Kidney epithelial cell (primary cell): ENCODE measurements around the gene CENPP. TPM values are rescaled to one million over a fixed set of nuclear protein-coding genes. Genes with fewer than 3 reads are reported as not detected.
"Not testable (repeated sequence)": the region's sequence is repeated elsewhere in the genome, so short reads cannot be mapped to it uniquely, and the experiment has no call there.

Experiments used
- DNase-seq: peaks from one replicate; pipeline ENCODE4 v3.0.0-alpha.2; 2010; ENCODE audit warnings: low read depth
- H3K27me3 ChIP-seq: 2 replicates; pipeline ENCODE4 v1.6.0; 2011; ENCODE audit warnings: low read length; ENCODE audit not compliant: control insufficient read depth, insufficient read depth
- H3K36me3 ChIP-seq: 2 replicates; pipeline ENCODE4 v1.5.1; 2011; ENCODE audit warnings: low read length; ENCODE audit not compliant: control insufficient read depth, insufficient read depth
- H3K4me3 ChIP-seq: 2 replicates; pipeline ENCODE4 v1.5.1; 2011; ENCODE audit warnings: low read depth, mild to moderate bottlenecking, control low read depth, low read length
- CTCF ChIP-seq: IDR thresholded peaks from 2 replicates; pipeline ENCODE4 v1.5.1; 2011; ENCODE audit warnings: mild to moderate bottlenecking, moderate library complexity, low read length, control low read depth, inconsistent platforms; ENCODE audit not compliant: insufficient read depth, poor library complexity, severe bottlenecking
- total RNA-seq: library from RNA; depleted of rRNA; stranded (reverse); fragments of >200 nt; gene quantifications from 2 replicates; pipeline ENCODE4 v1.2.3, GENCODE V29; 2015

CENPP gene
- total RNA-seq, 1 donor from 2014 or later = 1.4 TPM

DNA sequence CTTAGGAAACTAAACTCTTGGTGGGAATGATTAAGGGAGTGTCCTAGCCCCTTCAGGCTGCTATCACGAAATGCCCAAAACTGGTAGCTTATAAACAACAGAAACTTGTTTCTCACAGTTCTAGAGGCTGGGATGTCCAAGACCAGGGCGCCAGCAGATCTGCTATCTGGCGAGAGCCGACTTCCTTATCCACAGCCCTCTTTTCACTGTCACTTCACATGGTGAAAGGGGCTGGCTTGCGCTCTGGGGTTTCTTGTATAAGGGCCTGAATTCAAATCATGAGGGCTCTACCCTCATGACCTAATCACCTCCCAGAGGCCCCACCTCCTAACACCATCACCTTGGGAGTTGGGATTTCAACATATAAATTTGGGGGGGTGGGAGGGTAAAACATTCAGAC, 295.1 kb downstream of the CENPP start:
- DNase-seq = no peak
- no peak for TF ChIP-seq CTCF
- Histone ChIP-seq H3K4me3 (no peak overlapping the region), H3K27me3 (no peaks in the 10 kb centered on the region), H3K36me3 (peaks cover 2% of the 10 kb centered on the region)

GRCh38 chr9:92623936-92624335, 298.2 kb downstream of the CENPP start:
- not testable (repeated sequence) for H3K36me3 ChIP-seq, H3K27me3 ChIP-seq, H3K4me3 ChIP-seq, DNase-seq

- no peaks in the 10 kb centered on the region for H3K27me3 ChIP-seq
- no peak for TF ChIP-seq CTCF
- DNase-seq = no peak
- H3K36me3 ChIP-seq = no peaks in the 10 kb centered on the region
- H3K4me3 ChIP-seq = no peak overlapping the region
Measured at GRCh38 chr9:92626484-92626883, 300.7 kb downstream of the CENPP start.

- no peaks in the 10 kb centered on the region for H3K27me3 ChIP-seq
- TF ChIP-seq CTCF = no peak
- H3K36me3 ChIP-seq = no peaks in the 10 kb centered on the region
- DNase-seq = no peak
- no peak overlapping the region for H3K4me3 ChIP-seq
Measured at GRCh38 chr9:92627651-92628050, 301.9 kb downstream of the CENPP start.

DNA sequence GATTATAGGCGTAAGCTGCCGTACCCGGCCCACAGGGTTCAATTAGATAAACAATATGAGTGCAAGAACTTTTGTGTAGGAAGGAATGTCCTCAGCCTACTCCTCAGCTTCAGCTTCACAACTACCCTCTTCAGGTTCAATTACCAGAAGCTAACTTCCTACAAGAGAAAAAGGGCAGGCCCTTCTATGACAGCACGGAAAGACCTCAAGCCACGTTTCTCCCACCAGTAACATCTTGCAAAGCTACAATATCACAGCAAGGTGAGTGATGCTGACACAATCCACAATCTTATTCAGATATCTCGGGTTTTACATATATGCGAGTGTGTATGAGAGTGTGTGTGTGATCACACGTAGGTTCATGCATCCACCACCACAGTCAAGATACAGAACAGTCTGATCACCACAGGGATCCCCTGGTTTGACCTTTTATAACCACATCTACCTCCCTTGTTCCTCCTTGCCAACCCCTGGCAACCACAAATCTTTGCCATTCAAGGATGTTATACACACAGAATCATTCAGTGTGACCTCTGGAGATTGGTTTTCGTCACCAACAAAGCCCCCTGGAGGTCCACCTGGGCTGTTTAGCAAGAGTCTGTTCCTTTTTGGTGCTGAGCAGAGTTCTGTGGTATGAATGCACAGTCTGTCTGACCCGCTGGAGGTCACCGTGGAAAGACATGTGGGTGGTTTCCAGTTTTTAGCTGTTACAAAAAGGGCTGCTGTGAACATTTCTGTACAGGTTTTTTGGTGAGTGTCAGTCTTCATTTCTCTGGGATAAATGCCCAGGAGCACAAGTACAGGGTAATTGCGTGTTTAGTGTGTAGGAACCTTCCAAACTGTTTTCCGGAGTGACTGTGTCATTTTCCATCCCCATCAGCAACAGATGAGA, 305.9 kb downstream of the CENPP start:
- H3K36me3 ChIP-seq = peaks cover 1% of the 10 kb centered on the region
- DNase-seq = no peak

DNA sequence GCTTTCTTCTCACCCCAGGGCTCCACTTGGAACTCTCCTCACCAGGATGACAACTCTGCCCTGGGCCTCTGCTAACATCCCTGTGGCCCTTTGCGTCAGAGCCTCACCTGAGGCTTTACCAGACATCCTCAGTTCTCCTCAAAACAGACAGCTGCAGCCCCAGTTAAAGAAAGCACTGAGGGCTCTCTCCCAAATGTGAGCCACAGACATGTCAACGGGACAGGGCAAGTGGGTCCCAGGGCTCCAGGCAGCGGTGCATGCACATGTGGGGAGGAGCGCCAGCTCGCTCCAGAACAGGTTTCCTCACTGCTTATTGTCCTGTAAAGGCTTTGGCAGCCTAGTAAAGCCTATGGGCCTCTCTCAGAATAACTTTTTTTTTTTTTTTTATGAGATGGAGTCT, 306.9 kb downstream of the CENPP start:
- H3K27me3 ChIP-seq = no peaks in the 10 kb centered on the region
- H3K4me3 ChIP-seq = no peak overlapping the region
- DNase-seq = no peak
- H3K36me3 ChIP-seq = peaks cover 1% of the 10 kb centered on the region
- no peak for TF ChIP-seq CTCF

More for the DNA sequence above, 305.9 kb downstream of the CENPP start:
- Histone ChIP-seq H3K4me3 (no peak overlapping the region), H3K27me3 (no peaks in the 10 kb centered on the region)
- TF ChIP-seq CTCF = no peak
